Right lobe of liver (tissue), 4 donors: Measurements from ENCODE around the gene HS6ST3.

Experiments used
- CTCF ChIP-seq, 4 donors: fragments of 200-600 bp in 3 of 4; fragments of 450-650 bp in 1 of 4; IDR thresholded peaks; one replicate each; pipeline versions ENCODE4 v1.5.1 to v1.8.0; 2016 to 2022; ENCODE audit warnings: antibody characterized with exemption in 4 of 4, mild to moderate bottlenecking in 2 of 4
- POLR2A ChIP-seq: fragments of 450-650 bp; IDR thresholded peaks from one replicate; pipeline ENCODE4 v1.6.1; 2017; ENCODE audit warnings: antibody characterized with exemption, mild to moderate bottlenecking
- donor health status: DM: no; HTN: no; CAD: no.
- donor health status: DM: no; HTN: no; CAD: no.
- donor health status: DM: no; HTN: yes; CAD: no.

DNA sequence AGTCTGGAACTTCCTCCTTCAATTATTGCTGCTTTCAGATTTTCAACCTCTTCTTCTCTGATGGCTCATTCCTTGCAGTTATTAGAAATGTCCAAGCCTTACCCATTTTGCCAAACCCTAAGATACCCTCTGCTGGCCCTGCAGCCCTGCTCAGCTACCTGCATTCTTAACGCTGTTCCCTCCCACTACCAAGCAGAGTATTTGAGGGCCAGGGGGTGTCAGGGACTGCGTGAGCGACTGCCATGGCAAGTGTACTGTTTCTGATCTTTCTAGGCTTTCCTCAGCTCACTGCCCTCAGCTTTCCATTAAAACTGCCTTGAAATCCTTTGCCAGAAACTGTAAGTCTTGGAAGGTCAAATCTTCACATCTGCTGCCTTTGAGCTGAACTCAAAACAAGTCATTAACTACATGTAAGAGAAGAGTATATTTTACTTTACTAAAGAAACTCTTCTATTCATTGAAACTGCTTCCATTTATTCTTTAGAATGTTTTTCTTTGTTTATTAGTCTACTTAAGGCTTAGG lies 41.0 kb downstream of the HS6ST3 start:
- TF ChIP-seq CTCF (IDR thresholded peaks at IDR 0.05) (no peak), POLR2A (no peak)
